ENCODE measurements around the gene POLR3A.

POLR3A gene

GRCh38 chr10:78045856-78046255, 16.5 kb upstream of the POLR3A start:
- DNase-seq, result no peak

- peak; percentile 44 for DNase-seq
Observed at GRCh38 chr10:78045237-78045636, 15.9 kb upstream of the POLR3A start.

DNA sequence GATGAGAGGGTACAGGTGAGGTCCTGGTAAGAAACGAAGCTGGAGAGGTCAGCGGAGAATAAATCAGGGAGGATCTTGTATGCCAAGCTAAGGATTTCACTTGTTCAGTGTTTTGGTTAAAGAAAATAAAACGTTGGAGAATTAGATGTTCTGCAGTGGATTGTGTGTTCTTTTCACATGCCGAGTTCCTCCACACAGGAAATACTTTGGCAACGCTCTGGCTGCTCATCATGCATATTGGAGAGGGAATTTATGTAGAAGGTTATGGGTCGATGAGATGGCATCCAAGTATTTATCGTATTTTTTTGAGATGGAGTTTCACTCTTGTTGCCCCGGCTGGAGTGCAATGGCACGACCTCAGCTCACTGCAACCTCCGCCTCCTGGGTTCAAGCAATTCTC, 15.4 kb upstream of the POLR3A start:
- DNase-seq, result no peak

- DNase-seq, result no peak
Observed at GRCh38 chr10:78044179-78044578, 14.9 kb upstream of the POLR3A start.

GRCh38 chr10:78042752-78043104, 13.4 kb upstream of the POLR3A start:
- no peak for DNase-seq

DNA sequence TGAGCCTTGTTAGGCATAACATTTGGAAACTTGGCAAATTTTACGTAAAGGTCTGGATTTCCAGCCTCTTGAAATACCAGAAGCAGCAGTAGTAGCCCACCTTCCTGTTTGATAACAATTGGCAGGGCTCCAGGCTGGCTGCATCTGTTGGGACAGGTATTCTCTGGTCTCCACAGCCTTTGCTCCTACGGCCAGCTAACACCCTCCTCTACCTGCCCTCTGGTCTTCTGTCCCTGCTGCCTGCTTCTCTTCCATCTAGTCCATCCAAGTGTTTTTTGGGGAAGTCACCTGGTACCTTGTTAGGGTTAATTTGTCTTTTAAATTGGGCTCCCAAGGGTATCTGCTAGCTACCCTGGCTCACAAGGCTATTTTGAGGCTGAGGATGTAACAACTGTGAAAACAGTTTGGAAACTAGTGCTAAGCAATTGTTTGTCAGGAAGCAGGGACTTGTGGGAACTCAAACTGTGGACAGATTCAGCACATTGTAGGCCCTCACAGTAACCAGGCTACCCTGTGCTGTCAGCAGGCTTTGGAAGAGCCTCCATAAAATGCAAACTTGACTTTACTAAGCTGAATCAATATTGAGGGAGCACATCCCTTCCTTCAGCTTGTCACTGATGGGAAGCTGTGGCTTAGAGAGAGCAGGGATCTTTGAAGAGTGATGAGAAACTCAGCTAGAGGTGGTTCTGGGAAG, 12.9 kb upstream of the POLR3A start:
- no peak for DNase-seq

GRCh38 chr10:78041170-78042057, 12.1 kb upstream of the POLR3A start:
- no peak for DNase-seq

DNA sequence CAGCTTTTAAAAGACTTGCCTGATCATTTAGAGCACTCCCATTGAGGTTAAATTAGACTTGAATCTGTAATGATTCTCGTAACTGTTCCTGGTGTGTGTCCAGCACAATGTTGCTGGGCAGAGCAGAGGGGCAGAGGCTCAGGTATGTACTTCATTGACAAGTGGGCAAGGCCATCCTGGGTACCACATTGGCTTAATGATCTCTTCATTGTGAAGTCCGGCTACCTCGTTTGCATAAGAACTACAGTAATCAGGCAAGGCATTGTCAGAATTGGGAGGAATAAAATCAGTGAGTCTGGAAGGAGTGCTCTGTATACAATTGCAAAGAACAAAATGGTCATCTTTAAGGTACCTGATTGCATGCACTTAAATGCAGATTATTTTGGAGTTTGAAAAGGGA, 10.4 kb upstream of the POLR3A start:
- DNase-seq, result no peak

DNA sequence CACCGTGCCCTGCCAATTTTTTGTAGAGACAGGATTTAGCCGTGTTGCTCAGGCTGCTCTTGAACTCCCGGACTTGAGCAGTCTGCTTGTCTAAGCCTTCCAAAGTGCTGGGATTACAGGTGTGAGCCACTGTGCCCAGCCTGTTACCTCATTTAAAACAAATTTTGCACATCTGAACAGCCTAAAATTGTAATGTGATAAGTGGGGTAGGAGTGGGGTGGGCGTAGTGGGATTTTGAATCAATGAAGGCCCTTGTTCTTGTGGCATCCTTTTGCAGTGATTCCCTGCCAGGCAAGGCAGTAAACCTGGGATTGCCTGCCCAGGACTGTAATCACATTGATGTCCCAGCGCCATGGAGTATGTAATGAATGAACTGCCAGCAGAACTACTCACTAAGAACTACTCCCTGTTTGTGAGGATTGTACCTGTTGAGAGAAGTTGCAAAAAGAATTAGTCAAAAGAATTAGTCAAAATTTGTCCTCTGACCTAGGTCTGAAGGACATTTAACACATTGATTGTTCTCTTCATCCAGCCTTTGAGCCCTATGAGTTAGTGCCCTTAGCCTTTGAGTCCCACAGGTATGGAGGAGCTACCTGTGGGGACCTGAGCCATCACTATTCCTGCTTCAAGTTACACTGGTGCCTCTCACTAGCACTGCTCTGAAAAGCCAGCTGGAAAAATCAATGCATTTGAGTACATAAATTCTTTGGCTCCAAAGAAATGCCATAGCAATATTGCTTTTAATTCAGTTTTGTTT, 9.7 kb upstream of the POLR3A start:
- no peak for DNase-seq

- no peak for DNase-seq
Observed at GRCh38 chr10:78038105-78038504, 8.8 kb upstream of the POLR3A start.

DNA sequence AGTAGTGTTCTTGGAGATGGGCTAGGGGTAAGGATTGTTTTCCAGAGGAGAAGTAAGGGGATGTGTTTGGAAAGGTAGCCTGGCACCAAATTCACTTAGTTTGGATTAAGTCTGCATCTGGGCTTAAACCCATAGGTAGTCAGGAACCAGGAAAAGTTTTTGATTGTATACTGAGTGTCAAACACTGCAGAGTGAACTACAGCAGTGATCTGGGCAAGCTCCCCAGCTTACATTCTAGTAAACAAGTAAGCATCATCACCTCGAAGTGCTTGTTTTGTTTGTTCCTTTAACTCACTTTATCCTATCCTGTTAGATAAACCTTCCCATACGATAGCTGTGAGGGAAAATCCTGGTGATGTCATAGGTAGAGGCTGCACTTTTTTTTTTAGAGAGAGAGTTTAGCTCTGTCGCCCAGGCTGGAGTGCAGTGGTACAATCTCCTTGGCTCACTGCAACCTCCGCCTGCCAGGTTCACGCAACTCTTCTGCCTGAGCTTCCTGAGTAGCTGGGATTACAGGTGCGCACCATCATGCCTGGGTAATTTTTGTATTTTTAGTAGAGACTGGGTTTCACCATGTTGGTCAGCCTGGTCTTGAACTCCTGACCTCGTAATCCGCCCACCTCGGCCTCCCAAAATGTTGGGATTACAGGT, 6.7 kb upstream of the POLR3A start:
- no peak for DNase-seq

- DNase-seq, result no peak
Observed at GRCh38 chr10:78035437-78035836, 6.1 kb upstream of the POLR3A start.

GRCh38 chr10:78035025-78035424, 5.7 kb upstream of the POLR3A start:
- DNase-seq, result no peak

DNA sequence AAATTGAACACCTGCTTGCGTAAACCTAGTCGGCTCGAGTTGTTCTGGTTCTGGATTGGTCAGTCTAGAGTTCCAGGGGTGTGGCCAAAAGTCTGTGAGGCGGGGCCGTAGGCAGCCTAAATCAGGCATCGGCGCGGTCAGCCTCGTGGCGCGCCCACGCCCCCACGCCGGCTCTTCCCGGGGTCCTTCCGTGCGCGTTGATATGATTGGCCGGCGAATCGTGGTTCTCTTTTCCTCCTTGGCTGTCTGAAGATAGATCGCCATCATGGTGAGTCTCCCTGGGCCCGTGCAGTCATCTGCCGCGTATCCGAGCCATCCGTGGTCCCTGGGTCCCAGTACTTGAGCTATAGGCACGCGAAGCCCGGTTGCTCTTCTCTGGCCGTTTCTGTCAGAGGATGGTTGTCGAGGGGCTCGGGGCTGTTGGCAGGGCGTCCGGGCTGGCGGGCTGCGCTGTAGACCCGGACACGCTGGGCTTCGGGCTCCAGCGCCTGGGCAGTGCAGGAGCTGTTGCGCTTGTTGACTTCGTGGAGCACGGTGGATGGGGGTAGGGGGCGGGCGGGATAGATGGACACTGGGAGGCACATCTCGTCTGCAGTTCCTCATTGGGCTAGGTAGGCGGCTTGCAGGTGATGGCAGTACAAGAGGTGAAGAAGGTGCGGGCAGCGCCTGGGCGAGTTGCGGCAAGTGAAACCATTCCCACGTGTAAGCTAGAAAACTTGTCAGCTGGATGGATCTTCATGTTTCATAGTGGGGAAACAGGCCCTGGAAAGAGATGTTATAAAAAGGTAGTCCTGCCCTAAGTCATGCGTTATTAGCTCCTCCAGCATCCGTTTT, 4.5 kb upstream of the POLR3A start, which contains the start of gene RPS24:
TSS of gene RPS24 (plus strand) at position 227 of the 834 bp plus-strand sequence. CDS start at position 266, 39 bp downstream.
- peak; percentile 96 for DNase-seq

GRCh38 chr10:78033387-78033636, 4.0 kb upstream of the POLR3A start:
- DNase-seq, result no peak

- DNase-seq, result peak; percentile 33
Observed at GRCh38 chr10:78028438-78029268, 662 bp downstream of the POLR3A start.

- no peak for DNase-seq
Observed at GRCh38 chr10:78025685-78026364, 3.5 kb downstream of the POLR3A start.

- DNase-seq, result no peak
Observed at GRCh38 chr10:78023741-78024140, 5.6 kb downstream of the POLR3A start.

DNA sequence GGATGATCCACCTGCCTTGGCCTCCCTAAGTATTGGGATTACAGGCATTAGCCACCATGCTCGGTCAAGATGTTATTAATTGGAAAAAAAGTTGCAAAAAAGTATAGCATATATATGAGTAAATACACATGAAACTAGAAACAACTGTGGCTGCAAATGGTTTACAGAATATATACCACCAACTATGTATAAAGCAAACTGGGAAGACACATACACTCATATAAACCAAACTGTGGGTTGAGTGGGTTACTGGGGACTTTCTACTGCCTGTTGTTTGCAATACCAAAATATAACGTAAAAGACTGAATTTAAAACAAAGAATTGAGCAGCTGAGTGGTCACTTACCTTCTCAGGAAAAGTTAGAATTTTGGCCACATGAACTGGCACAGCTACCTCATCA, 8.1 kb downstream of the POLR3A start:
- no peak for DNase-seq

- no peak for DNase-seq
Observed at GRCh38 chr10:78019264-78019663, 10.1 kb downstream of the POLR3A start.

DNA sequence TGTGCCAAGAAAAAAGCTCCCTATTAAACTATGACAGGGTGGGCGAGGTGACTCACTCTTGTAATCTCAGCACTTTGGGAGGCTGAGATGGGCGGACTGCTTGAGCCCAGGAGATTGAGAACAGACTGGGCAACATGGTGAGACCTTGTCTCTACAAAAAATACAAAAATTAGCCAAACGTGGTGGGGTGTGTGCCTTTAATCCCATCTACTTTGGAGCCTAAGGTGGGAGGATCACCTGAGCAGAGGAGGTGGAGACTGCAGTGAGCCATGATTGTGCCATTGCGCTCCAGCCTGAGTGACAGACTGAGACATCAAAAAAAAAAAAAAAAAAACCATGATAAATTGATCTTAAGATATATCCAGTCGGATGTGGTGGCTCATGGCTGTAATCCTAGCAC, 11.5 kb downstream of the POLR3A start:
- DNase-seq, result no peak
